NCI-H1436 (cell line): Measurements from ENCODE around the gene SLC39A1.

ENCODE experiments used
- DNase-seq: peaks from one replicate; lab custom pipeline; 2025; lab: John Stamatoyannopoulos, UW

Gene SLC39A1

DNA sequence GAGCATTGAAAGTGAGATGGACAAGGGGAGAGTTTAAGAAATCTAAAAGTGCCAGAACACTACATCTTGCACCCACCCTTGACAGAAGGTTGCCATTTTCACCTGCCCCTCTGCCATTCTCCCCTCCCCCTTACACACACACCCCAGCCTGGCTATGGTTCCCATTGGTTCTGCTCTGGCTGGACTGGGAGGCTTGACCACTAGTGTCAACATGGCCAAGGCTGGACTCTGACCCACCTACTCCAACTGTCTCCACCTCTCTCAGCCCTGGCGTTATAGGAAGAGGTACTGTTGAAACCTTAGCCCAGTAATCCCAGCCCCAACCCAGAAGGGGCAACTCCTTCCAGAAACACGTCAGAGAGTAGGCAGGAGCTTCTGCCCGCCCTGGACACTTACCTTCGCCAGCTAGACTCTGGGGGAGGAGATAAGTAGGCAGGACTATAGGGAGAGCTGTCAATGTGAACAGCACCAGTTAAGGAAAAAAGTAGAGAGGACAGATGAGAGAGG, 9.4 kb downstream of the SLC39A1 start:
- no peak for DNase-seq

DNA sequence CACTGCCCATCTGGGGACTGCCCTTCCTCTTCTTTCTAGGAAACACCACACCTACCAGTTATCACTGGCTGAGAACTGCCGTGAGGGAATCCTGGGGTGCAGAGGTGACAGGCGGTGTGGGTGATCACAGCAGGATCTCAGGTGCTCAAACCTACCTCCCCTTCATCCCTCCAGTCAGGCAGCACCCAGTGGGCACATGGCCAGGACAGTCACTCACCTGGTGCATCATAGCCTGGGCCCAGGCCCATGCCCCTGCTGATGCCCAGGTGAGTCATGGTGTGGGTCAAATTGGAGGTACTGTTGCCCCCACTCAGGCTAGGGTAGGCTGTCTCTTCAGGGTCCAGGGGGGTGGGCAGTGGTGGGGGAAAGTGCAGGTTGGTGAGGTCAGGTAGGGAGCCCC, 11.5 kb downstream of the SLC39A1 start:
- no peak for DNase-seq

DNA sequence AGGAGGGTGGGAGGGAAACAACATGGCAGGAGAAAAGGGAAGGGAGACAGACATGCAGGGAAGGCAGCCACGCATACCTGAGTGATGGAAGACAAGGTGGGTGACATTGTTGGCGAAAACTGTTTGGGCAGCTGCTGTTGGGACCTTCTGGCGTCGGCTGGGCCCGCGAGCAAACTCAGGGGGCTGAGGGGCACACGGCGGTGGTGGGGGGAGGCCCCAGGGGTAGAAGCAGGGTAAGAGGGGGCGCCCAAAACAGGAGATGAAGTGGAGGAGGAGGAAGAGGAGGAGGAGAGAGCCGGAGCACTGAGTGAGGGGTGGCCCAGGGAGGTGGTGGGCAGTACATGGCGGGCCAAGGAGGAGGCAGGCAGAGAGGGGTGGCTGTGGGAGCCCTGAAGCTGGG, 12.2 kb downstream of the SLC39A1 start:
- no peak for DNase-seq

DNA sequence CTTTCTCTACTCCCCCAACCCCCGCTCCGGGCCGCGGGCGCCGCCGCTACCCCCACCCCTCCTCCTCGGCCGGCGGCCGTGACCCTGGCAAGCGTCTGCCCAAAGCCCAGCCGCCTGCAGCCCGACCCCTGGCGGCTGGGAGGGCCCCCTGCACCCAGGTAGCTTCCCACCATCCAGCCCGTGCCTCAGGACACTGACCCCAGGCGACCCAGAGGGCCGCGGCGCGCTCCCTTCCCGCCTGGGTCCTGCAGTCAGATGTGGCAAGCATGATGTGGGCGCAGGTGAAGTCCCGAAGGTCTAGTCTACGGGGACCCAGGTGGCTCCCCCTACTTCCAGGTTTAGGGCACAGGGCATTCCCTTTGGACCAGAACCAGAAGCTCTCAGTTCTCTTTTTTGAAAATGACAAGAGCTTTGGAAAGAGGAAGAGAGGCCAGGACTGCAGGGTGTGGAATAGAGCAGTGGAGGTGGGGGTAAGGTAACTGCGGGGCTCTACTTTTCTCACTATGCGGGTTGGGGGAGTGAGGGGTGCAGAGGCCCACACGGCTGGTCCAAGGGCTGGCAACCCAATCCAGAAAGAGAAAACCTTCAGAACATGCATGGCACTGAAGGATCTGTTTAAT, 16.6 kb downstream of the SLC39A1 start, which contains the start of gene DENND4B:
DENND4B (minus strand) TSS at position 97 of the 620 bp plus-strand sequence. CDS start 2,344 bp downstream, outside the sequence.
- peak; percentile 63 for DNase-seq

DNA sequence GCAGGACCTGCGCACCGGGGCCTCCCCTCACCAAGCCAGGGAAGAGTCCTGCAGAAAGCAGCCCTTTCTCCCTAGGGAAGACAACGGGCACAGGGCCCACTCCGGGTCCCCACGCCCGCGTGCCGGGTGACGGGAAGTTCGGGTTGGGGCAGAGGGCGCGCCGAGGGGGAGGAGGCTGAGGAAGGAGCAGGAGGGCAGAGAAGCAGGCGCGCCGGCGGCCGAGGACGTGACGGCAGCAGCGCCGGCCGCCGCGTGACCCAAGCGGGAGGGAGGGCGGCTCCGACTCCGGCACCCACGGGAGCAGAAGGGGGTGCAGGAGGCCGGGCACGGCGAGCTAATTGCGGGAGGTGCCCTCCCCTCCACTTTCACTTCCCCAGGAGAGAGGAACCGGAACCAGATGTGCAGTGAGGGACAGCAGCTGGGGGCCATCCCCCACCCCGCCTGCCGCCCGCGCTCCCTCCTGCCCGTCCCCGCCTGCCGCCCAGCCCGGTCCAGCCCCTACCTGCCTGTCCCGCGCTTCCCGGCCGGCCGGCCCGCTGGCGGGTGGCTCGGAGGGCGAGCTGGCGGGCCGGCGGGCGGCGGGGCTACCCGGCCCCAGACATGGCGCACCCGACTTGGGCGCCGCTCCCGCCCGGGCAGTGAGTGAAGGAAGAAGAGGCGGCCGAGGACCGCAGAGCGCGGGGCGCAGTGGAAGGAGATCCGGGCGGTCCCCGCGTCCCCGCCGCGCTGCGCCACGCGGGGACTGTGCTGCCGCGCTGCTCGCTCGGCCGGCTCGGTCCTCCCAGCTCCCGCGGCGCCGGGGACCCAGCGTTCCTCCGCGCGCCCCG, 17.3 kb downstream of the SLC39A1 start:
- no peak for DNase-seq

DNA sequence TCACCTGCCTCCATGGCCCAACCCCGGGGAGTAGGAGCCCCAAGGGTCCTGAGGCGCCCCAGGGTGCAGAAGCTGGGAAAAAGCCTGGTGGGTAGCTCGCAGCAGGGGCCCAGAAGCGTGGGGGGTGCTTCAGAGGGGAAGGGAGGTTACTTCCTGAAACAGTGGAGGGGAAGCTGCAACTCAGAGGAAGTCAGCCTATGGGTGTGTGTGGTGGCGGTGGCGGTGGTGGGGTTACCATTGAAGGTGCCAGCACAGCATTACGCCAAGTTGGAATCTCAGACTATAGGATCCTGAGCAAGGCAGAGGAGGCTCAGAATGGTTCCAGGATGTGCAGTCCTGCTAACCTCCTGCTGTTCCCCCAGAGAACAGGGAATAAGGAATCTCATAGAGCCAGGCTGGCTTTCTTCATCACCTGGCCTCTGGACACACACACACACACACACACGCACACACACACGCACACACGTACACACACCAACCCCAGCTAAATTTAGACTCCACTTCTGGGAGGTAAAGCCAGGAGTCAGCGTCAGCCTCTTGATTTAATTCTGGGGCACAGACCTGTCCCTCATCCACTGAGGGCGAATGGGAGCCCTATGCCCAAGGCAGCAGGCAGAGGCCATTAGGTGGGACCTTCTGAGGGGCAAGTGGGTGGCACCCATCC, 18.1 kb downstream of the SLC39A1 start:
- no peak for DNase-seq

DNA sequence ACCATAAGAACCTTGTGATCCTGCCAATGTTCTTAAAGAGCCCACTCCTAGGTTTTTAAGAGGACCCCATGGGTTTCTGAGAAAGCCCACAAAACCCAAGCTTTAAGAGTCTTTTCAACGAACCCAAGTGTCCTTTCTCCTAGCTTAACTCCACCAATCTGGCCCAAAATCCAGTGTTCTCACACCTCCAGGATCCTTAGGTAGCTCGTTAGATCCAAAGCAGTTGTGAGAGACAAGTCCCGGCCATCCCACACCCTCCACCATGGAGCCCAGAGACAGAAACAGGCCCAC, 18.6 kb downstream of the SLC39A1 start:
- no peak for DNase-seq

DNA sequence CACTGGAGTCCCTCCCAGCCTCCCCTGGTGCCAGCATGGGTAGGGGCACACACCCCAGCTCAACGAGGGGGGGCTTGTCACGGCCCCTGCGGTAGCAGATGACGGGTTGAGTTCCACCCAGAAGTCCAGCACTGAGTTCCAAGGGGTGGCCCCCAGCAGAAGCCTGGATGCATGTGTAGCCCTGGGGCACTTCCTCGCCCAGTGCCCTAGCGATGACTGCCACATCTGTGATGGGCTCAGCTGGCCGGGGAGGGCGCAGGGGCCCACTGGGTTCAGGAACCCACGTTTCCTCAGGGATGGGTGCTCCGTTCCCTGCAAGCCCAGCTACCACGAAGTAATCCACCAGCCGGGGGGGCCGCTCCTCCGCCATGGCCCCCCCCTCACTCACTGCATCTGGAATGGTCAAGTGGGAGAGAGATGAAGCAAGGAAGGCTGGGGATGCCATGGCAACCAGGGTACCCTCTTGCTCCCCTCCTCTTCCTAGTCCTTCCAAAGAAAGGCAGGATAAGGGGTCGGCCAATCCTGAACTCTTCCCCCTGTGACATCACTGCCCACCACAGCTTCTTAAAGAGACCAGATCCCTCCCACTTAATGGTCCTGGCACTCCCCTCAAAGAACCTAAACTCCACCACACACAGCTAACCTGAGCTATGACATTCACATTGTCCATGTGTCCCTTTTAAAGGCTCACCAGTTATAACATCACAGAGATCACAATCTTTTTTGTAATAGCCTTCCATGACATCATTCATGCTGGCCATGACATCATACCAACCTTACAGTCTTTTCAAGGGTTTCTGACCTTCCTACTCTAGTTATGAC, 19.1 kb downstream of the SLC39A1 start:
- no peak for DNase-seq

DNA sequence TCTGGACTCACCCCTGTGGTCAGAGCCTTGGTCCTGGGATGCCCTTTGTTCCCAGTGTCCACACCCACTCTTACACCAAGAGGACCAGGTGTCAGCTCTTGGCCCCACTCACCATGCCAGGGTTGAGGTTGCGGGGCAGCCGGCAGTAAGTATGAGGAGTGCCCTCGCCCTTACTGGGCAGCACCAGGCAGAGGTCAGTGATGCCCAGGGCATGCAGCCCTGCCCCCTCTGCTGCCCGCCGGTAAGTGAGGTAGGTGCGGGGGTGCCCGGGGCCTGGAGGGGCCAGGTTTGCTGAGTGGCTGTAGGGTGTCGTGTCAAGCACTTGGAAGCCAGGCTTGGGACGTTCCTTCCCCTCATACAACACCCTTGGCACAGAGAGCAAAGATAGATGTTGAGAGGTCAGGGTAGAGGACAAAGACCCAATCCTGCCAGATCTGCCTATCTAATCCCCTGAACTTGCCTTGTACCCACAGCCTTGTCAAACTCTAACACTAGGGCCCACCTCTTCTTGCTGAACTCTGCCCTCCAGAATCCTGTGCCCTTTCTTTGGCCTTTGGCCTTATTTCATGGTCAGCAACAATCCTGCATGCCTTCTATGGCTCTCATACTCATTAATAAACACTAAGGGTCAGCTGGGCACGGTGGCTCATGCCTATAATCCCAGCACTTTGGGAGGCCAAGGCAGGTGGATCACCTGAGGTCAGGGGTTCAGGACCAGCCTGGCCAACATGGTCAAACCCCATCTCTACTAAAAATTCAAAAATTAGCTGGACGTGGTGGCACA, 20.4 kb downstream of the SLC39A1 start:
- no peak for DNase-seq

DNA sequence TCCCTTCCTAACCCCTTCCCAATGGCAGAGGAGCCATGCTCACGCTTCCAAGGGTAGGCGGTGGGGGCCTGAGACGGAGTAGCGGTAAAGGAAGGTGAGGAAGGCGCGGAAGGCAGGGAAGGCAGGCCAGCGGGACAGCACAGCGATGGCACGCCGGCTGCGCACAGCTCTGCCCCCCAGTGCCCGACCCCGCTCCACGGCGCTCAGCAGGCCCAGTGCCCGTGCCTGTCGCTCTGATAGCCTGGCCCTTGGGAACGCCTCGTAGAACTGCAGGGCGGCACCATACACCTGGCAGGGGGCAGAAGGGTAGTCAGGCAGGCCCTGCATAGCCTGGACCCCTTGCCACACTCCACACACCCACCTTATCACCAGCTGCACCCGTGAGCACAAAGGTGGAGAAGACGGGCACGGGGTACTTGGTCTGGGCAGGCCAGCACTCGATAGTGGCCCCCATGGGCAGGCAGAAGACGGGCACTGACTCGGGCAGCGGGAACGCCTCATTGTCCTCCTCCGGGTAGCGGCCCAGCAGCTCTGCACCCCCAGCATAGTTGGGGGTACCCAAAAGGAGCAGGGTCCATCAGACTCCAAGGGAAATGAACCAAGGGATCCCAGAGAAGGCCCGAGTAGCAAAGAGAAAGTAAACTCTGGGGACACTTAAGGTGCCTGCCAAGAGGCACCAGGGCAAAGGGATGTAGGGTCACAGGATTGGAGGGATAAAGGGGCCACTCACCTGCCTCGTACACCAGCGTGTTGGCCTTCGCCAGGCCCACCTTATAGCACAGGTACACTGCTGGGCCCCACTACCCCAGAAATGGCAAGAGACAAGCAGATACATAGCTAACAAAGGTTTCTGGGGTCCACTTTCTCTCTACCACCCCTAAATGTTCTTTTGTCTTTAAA, 21.3 kb downstream of the SLC39A1 start:
- no peak for DNase-seq

DNA sequence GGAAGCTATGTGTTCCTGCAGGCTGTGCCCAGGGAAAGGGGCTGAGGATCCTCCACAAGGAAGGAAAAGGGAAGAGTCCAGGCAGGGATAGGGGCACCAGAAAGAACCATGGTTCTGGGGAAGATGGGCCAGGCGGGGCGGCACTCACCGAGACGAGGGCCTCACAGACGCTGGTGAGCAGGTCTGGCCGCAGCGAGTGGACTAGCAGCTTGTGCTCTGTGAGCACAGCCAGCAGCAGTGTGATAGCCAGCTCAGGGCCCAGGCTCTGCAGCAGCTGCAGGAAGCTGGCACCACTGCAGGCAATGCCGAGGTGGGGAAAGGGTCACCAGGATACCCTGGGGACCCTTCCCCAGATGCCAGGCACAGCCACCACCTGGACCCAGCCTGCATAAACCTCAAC, 22.6 kb downstream of the SLC39A1 start:
- no peak for DNase-seq

DNA sequence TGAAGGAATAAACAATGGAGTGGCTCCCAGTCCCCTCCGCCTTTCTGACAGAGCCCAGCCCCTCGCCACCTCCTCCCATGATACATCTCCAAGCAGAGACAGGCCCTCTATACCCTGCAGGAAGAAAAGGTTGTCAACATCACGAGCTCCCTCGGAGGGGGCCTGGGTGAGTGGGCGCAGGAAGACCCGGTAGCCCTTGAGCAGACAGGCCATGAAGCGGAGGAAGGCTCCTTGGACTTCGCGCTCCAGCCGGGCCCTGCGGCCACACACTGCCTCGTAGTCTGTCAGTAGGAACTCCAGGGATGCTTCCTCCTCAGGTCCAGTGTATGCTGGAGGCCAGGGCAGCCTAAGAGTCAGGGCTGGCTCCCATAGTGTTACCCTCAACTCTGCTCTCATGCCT, 23.9 kb downstream of the SLC39A1 start:
- no peak for DNase-seq

DNA sequence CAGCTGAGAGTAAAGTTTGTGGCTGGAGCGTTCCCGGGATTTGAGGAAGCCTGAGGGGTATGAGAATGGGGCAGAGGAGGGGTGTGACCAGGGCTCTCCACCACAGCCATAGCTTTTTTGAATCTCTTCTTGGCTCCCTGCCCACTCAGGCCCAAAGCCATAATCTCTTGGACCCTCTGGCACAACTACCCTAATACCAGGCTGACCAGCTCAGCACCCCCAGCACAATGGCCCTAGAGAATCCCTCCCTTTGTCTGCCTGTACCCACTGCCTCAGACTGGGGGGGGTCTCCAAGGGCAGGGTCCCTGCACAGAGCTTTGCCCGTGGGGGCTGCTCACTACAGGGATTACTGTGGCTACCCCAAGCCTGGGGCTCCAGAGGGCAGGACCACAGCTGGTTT, 24.3 kb downstream of the SLC39A1 start:
- DNase-seq: no peak

DNA sequence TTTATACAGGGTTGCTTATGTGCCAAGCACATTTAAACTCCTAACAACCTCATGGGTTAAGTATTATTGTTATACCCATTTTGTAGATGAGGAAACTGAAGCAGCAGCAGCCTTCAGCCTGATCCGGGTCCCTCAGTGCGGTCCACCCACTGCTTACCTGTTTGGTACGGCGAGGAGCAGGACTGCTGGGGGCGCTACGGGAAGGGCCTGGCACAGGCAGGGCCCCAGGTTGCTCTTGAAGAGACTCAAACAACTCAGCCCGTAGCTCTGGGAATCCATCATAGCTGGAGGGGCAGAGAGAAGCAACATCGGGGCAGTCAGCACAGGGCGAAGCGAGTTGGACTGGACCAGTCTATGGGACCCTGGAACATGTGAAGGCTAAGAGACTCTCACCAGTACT, 26.0 kb downstream of the SLC39A1 start:
- no peak for DNase-seq

DNA sequence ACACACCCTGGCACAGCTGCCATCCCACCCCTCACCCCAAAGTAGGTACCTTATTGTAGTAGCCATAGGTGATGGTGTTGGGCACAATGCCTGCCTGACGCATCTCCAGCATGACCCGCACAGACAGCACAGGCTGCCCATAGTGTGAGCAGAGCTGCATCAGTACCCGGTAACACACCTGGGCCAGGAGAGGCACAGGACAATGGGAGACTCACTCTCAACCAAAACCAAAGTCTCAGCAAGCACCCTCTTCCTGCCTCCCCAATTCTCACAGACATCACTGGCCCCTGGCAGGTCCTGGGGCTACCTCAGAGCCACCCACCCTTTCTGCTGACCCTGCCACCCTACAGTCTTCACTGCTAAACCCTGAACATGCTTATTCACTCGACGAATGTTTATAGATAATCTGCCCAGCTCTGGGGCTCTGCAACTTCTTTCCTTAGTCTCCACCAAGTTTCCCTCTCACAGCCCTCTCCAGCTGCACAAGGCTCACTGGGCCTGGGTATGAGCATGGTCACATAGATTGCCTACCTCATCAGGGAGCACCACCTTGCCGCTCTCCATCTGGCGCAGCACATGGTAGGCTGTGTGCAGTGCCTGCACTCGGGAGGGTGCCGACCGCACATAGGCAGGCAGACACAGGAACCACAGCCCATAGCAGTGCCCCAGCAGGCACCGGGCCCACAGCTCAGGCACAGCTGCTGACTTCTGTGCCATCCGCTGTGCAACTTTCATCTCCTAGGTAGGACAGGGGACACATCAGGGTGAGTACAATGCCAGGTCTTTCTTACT, 27.1 kb downstream of the SLC39A1 start:
- DNase-seq: no peak

DNA sequence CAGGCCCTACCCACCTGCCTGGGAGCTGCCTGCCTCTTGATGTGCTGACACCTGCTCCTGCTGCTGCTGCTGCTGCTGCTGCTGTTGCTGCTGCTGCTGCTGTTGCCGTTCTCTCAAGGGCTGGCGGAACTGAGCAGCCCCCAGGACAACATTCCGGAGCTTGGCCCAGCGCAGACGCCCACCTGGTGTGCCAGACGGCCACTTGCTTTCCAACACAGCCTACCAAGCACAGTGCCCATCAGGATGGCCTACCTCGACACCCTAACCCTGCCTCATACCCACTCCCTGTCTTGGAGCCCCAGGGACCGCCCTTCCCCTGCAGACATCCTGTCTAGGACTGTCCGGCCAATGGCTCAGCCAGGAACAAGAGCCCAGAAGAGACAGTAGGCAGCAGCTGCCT, 28.6 kb downstream of the SLC39A1 start:
- DNase-seq: no peak

DNA sequence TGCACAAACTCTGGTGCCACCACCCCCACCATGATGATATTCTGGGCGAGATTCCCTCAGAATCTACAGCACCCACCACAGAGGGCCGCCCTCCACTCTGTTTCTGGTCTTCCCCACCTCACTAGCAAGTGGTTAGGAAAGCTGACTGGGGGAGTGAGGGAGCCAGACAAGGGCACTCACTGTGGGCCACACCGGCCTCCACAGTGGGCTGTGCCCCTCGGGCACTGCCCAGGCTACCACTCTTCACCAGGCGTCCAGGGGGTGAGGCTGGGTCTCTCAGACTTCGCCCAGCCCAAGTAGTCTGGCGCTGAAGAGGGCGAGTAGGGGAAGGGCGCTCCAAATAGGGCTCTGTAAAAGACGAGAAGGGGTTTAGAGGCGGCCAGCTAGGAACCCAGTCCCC, 29.4 kb downstream of the SLC39A1 start:
- no peak for DNase-seq

DNA sequence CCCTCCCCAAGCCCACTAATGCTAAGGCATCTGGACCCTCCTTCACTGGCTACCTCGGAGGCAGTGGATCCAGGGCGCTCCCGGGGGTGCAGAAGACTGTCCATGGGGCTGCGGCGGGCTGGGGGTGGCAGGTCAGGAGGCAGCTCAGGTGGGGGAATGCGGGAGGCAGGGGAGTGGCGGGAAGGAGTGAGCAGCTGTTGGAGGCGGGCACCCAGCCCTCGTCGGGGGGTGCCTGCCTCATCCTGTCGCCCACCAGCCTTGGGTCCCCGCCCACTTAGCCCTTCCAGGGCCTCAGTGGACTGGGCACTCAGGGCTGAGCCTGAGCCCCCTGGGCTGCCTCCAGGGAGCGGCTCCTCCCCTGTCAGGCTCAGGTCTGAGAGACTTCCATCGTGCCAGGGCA, 29.9 kb downstream of the SLC39A1 start:
- DNase-seq: no peak
